Neural progenitor cell (in vitro differentiated cells): ENCODE results near the gene ZFP28.

ENCODE experiments used
- EZH2 ChIP-seq: fragments of 200-600 bp; sonication (generic); IDR thresholded peaks from 2 replicates; pipeline ENCODE4 v1.6.1; 2017; ENCODE audit warnings: antibody characterized with exemption, mild to moderate bottlenecking, moderate library complexity
- EZH2phosphoT487 ChIP-seq: fragments of 200-600 bp; sonication (generic); IDR thresholded peaks from 2 replicates; pipeline ENCODE4 v1.6.1; 2017; ENCODE audit warnings: antibody characterized with exemption
- TF ChIP-seq, protein P1 (sequence below): fragments of 200-600 bp; sonication (generic); IDR thresholded peaks from 2 replicates; pipeline ENCODE4 v1.5.1; 2017; ENCODE audit warnings: antibody characterized with exemption, mild to moderate bottlenecking

DNA sequence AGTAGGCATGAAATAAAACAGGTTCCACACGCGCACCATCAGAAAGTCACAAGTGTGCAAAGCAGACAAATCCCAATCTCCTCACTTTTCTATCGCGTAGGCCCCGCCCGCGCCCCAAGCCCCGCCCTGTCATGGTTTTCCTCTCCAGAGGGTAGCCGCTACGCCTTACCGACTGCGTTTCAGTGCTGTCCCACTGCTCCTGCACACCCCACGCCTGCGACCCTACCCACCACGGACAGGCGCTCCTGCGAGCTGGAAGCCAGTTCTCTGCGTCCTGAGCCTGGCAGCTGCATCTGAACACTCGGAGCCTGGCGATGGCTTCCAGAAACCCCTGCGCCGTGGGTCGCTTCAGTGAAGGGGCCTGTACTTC, 28.1 kb downstream of the ZFP28 start:
- TF ChIP-seq EZH2 (no peak), EZH2phosphoT487 (no peak)
- TF ChIP-seq, protein P1, sequence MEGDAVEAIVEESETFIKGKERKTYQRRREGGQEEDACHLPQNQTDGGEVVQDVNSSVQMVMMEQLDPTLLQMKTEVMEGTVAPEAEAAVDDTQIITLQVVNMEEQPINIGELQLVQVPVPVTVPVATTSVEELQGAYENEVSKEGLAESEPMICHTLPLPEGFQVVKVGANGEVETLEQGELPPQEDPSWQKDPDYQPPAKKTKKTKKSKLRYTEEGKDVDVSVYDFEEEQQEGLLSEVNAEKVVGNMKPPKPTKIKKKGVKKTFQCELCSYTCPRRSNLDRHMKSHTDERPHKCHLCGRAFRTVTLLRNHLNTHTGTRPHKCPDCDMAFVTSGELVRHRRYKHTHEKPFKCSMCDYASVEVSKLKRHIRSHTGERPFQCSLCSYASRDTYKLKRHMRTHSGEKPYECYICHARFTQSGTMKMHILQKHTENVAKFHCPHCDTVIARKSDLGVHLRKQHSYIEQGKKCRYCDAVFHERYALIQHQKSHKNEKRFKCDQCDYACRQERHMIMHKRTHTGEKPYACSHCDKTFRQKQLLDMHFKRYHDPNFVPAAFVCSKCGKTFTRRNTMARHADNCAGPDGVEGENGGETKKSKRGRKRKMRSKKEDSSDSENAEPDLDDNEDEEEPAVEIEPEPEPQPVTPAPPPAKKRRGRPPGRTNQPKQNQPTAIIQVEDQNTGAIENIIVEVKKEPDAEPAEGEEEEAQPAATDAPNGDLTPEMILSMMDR: no peak
